Measurements from ENCODE around the gene CACNA1G. TPM values are rescaled to one million over a fixed set of nuclear protein-coding genes. Genes with fewer than 3 reads are reported as not detected.

The CACNA1G gene
- total RNA-seq, 1 donor from 2014 or later, result 0.07 TPM

GRCh38 chr17:50551433-50551815 is 9.1 kb upstream of the CACNA1G start:
- ATAC-seq (ENCODE audit: low read depth) (no peak), DNase-seq (no peak)
- intact Hi-C loops (cut with micrococcal nuclease), result no loop called here
- no peak overlapping the region for H3K4me3 Mint-ChIP-seq
- POLR2A ChIA-PET, result interaction anchor here (2.1 kb wide), 1 partner anchor 9 kb away, joined by 8 read pairs; the partner anchor contains the start of gene CACNA1G
- H3K4me1 Mint-ChIP-seq, result peaks cover 10% of the 10 kb centered on the region
- H3K27me3 Mint-ChIP-seq, result no peaks in the 10 kb centered on the region
- TF ChIP-seq, protein P1, sequence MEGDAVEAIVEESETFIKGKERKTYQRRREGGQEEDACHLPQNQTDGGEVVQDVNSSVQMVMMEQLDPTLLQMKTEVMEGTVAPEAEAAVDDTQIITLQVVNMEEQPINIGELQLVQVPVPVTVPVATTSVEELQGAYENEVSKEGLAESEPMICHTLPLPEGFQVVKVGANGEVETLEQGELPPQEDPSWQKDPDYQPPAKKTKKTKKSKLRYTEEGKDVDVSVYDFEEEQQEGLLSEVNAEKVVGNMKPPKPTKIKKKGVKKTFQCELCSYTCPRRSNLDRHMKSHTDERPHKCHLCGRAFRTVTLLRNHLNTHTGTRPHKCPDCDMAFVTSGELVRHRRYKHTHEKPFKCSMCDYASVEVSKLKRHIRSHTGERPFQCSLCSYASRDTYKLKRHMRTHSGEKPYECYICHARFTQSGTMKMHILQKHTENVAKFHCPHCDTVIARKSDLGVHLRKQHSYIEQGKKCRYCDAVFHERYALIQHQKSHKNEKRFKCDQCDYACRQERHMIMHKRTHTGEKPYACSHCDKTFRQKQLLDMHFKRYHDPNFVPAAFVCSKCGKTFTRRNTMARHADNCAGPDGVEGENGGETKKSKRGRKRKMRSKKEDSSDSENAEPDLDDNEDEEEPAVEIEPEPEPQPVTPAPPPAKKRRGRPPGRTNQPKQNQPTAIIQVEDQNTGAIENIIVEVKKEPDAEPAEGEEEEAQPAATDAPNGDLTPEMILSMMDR (IDR thresholded peaks at IDR 0.05), result no peak
- H3K27ac Mint-ChIP-seq, result no peak overlapping the region
- H3K9me3 Mint-ChIP-seq, result no peaks in the 10 kb centered on the region
- H3K36me3 Mint-ChIP-seq (ENCODE audit: low read depth), result peaks cover 20% of the 10 kb centered on the region
- CTCF ChIA-PET, result interaction anchor here (1.0 to 1.6 kb wide), 3 partner anchors 9 to 75 kb away, joined by 4 to 7 read pairs (median 6); partner anchors contain the start of gene CACNA1G

- intact Hi-C loops (cut with micrococcal nuclease), result no loop called here
- ChIA-PET CTCF (interaction anchor here (1.5 kb wide), 1 partner anchor 74 kb away, joined by 7 read pairs; no protein-coding TSS in a partner anchor), POLR2A (no interaction called here)
- H3K36me3 Mint-ChIP-seq (ENCODE audit: low read depth), result peaks cover 20% of the 10 kb centered on the region
- TF ChIP-seq, protein P1 (IDR thresholded peaks at IDR 0.05), result no peak
- peaks cover 5% of the 10 kb centered on the region for H3K4me1 Mint-ChIP-seq
- DNase-seq, result no peak
- no peak for ATAC-seq (ENCODE audit: low read depth)
- no peaks in the 10 kb centered on the region for H3K9me3 Mint-ChIP-seq
- no peaks in the 10 kb centered on the region for H3K27me3 Mint-ChIP-seq
- no peak overlapping the region for H3K27ac Mint-ChIP-seq
- H3K4me3 Mint-ChIP-seq, result no peak overlapping the region
These were observed 8.6 kb upstream of the CACNA1G start for GRCh38 chr17:50551884-50552283.

- DNase-seq (no peak), ATAC-seq (ENCODE audit: low read depth) (no peak)
- TF ChIP-seq, protein P1 (IDR thresholded peaks at IDR 0.05), result no peak
- POLR2A ChIA-PET, result no interaction called here
- CTCF ChIA-PET, result no interaction called here
- intact Hi-C loops (cut with micrococcal nuclease), result no loop called here
- Mint-ChIP-seq H3K27me3 (peaks cover 10% of the 10 kb centered on the region), H3K36me3 (ENCODE audit: low read depth) (peaks cover 18% of the 10 kb centered on the region), H3K4me3 (no peak overlapping the region), H3K27ac (no peak overlapping the region), H3K4me1 (peaks cover 11% of the 10 kb centered on the region), H3K9me3 (no peaks in the 10 kb centered on the region)
These were observed 6.3 kb upstream of the CACNA1G start for GRCh38 chr17:50554201-50554600.

DNA sequence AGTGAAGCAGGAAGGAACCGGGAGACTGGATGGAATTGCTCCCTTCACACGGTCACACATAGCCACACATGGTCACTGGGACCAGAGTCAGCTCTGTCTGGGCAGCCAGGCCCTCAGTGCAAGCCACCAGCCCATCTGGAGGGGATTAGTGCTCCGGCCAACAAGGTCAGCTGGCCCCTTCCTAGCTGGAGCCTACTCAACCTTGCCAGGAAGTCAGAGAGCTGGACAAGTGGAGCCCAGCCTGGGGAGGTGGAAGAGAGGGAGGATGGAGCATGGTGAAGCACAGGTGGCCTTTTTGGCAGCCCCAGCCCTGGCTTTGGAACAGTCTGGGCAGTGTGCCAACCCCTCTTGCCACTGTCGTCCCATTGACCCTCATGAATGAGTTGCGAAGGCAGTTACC is 3.7 kb upstream of the CACNA1G start:
- DNase-seq, result no peak
- peaks cover 22% of the 10 kb centered on the region for H3K4me1 Mint-ChIP-seq
- ATAC-seq (ENCODE audit: low read depth), result no peak
- TF ChIP-seq, protein P1 (IDR thresholded peaks at IDR 0.05), result no peak
- H3K4me3 Mint-ChIP-seq, result no peak overlapping the region
- intact Hi-C loops (cut with micrococcal nuclease), result no loop called here
- ChIA-PET CTCF (no interaction called here), POLR2A (no interaction called here)
- peaks cover 10% of the 10 kb centered on the region for H3K27me3 Mint-ChIP-seq
- peaks cover 12% of the 10 kb centered on the region for H3K36me3 Mint-ChIP-seq (ENCODE audit: low read depth)
- no peaks in the 10 kb centered on the region for H3K9me3 Mint-ChIP-seq
- no peak overlapping the region for H3K27ac Mint-ChIP-seq

- intact Hi-C loops (cut with micrococcal nuclease), result no loop called here
- H3K27ac Mint-ChIP-seq, result no peak overlapping the region
- DNase-seq (no peak), ATAC-seq (ENCODE audit: low read depth) (no peak)
- H3K4me3 Mint-ChIP-seq, result no peak overlapping the region
- peaks cover 12% of the 10 kb centered on the region for H3K36me3 Mint-ChIP-seq (ENCODE audit: low read depth)
- CTCF ChIA-PET, result no interaction called here
- TF ChIP-seq, protein P1 (IDR thresholded peaks at IDR 0.05), result no peak
- POLR2A ChIA-PET, result interaction anchor here (1.2 kb wide), 1 partner anchor 10 kb away, joined by 3 read pairs; no protein-coding TSS in a partner anchor
- H3K27me3 Mint-ChIP-seq, result peaks cover 15% of the 10 kb centered on the region
- H3K4me1 Mint-ChIP-seq, result peaks cover 26% of the 10 kb centered on the region
- no peaks in the 10 kb centered on the region for H3K9me3 Mint-ChIP-seq
These were observed 2.9 kb upstream of the CACNA1G start for GRCh38 chr17:50557630-50558029.

All from activated B cell treated with CpG ODN at 0.5 μM for 24 hours (primary cell).